Left lung (tissue), 10 donors: ENCODE results near the gene P2RX2. TPM values are rescaled to one million over a fixed set of nuclear protein-coding genes. Genes with fewer than 3 reads are reported as not detected.

Experiments
- ATAC-seq: fragments of 200-7000 bp; cut with Tn5 transposase; one replicate; pipeline ENCODE4 v1.9.1; 2020; ENCODE audit warnings: moderate library complexity
- DNase-seq, 4 donors: peaks; one replicate each; pipeline ENCODE4 v3.0.0-alpha.2; 2013 to 2020
- H3K27ac ChIP-seq, 2 donors: fragments of 200-600 bp; sonication (generic) in 1 of 2; one replicate each; pipeline versions ENCODE4 v1.5.0 to v1.8.0; 2020 to 2021
- H3K27me3 ChIP-seq, 2 donors: fragments of 200-600 bp; sonication (generic) in 1 of 2; one replicate each; pipeline versions ENCODE4 v1.5.0 to v1.8.0; 2020 to 2021
- H3K36me3 ChIP-seq, 2 donors: fragments of 200-600 bp; sonication (generic) in 1 of 2; one replicate each; pipeline versions ENCODE4 v1.5.0 to v1.8.0; 2020 to 2021
- H3K4me1 ChIP-seq, 2 donors: fragments of 200-600 bp; one replicate each; pipeline ENCODE4 v1.8.0; 2021
- H3K4me3 ChIP-seq, 2 donors: fragments of 200-600 bp; sonication (generic) in 1 of 2; one replicate each; pipeline versions ENCODE4 v1.5.0 to v1.8.0; 2020 to 2021; ENCODE audit warnings: mild to moderate bottlenecking in 1 of 2
- H3K9me3 ChIP-seq, 2 donors: fragments of 200-600 bp; sonication (generic) in 1 of 2; one replicate each; pipeline versions ENCODE4 v1.5.0 to v1.8.0; 2020 to 2021
- intact Hi-C, 2 donors: fragments of 100-400 bp; cut with DNase I; formaldehyde crosslinking; loops; one replicate each; pipeline versions ENCODE4 v1.11.2 to v1.14.2; 2022
- microRNA-seq, 2 donors: library from miRNA; unstranded; fragments of <30 nt; microRNA quantifications; one replicate each; pipeline ENCODE4, GENCODE V29; 2019
- polyA plus RNA-seq, 6 donors: library from polyadenylated mRNA; unstranded; fragments of 120-200 nt; gene quantifications; one replicate each; pipeline ENCODE4 v1.2.1, GENCODE V29; 2013; ENCODE audit not compliant: insufficient read length in 6 of 6
- total RNA-seq, 2 donors: library from RNA; stranded (reverse); fragmentation: NEBNext Ultra II Directional; extraction: Animal tissue kit (Norgen Biotek cat#: 25700); gene quantifications; one replicate each; pipeline ENCODE4 v1.2.1, GENCODE V29; 2021
- TF ChIP-seq, protein P1 (sequence below), 2 donors: fragments of 200-600 bp; sonication (generic) in 1 of 2; IDR thresholded peaks; one replicate each; pipeline versions ENCODE4 v1.5.0 to v1.8.0; 2021; ENCODE audit warnings: antibody characterized with exemption in 2 of 2
- donor health status: DM: no; HTN: yes; CAD: no.
- donor health status: DM: no; HTN: no; CAD: no.

P2RX2 gene
- total and polyA plus RNA-seq, 8 donors: 4.2 to 10.9 (median 5.3) TPM; not detected in 2

DNA sequence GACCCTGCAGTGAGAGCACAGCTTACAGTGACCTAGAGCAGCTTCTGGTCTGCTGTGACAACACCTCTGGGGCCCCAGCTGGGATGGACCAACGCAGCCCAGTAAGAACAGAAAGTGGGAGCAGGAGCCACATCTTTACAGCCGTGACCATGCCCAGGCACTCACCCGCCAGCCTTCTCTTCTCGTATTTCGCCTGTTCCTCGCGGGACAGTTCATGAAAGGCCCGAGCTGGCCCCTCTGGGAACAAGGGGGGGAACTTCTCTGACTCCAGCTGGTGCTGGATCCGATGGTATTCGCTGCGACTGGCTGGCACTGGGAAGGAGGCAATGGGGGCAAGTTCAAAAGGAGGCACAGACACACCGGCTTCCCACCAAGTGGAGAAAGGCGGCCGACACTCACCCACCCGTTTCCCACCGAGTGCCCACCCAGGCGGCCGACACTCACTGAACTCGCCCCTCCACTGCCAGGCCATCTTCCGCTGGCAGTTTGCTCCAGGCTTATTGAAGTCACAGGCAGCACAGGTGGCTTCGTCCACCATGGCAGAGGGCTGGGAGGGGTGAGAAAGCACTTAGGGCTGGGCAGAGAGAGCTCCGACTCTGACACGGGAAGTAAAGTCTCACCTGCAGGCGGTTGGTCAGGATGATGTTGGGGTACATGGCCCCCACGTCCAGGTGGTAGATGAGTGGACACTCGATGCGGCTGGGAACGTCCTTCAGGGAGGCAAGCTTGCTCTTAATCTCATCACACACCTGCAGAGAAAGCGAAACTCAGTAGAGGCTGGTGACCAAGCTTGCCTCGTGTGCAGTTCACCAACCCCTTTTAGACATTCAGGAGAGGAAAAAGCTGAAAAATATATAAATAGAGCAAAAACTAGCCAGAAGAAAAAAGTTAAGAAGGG lies 49.9 kb downstream of the P2RX2 start:
- TF ChIP-seq, protein P1, sequence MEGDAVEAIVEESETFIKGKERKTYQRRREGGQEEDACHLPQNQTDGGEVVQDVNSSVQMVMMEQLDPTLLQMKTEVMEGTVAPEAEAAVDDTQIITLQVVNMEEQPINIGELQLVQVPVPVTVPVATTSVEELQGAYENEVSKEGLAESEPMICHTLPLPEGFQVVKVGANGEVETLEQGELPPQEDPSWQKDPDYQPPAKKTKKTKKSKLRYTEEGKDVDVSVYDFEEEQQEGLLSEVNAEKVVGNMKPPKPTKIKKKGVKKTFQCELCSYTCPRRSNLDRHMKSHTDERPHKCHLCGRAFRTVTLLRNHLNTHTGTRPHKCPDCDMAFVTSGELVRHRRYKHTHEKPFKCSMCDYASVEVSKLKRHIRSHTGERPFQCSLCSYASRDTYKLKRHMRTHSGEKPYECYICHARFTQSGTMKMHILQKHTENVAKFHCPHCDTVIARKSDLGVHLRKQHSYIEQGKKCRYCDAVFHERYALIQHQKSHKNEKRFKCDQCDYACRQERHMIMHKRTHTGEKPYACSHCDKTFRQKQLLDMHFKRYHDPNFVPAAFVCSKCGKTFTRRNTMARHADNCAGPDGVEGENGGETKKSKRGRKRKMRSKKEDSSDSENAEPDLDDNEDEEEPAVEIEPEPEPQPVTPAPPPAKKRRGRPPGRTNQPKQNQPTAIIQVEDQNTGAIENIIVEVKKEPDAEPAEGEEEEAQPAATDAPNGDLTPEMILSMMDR (IDR thresholded peaks at IDR 0.05): no peak
- Histone ChIP-seq H3K4me3 (no peak overlapping the region), H3K27me3 (no peaks in the 10 kb centered on the region), H3K27ac (no peak overlapping the region), H3K36me3 (peaks cover 0 to 96% of the 10 kb centered on the region in 2 donors), H3K9me3 (no peaks in the 10 kb centered on the region), H3K4me1 (peaks cover 0 to 6% of the 10 kb centered on the region in 2 donors)
- no peak for ATAC-seq
- DNase-seq: no peak
- intact Hi-C loops: no loop called here

DNA sequence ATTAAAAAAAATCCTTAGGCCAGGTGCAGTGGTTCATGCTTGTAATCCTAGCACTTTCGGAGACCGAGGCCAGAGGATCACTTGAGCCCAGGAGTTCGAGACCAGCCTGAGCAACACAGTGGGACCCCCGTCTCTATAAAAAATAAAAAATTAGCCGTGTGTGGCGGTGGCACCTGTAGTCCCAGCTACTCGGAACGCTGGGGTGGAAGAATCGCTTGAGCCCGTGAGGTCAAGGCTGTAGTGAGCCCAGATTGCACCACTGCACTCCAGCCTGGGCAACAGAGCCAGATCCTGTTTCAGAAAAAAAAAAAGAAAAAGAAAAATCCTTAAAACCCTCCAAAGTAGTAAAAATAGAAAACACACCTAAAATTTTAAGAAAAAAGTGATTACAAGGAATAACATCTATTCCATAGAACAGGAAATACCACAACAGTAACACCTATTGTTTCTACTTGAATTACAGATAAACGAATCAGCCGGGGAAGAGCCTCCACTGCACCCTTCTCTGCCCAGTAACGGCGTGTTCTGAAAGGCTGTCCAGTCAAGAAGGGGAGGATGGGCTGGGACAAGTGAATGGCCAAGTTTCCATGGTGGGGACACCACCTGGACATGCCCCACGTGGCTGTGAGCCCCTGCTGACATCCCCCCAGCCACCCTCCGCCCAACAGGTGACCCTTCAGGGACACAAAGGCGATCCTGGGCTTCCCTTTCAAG lies 50.7 kb downstream of the P2RX2 start:
- peaks cover 0 to 3% of the 10 kb centered on the region in 2 donors for H3K4me1 ChIP-seq
- H3K27ac ChIP-seq: no peak overlapping the region
- no peaks in the 10 kb centered on the region for H3K9me3 ChIP-seq
- H3K36me3 ChIP-seq: peaks cover 0 to 96% of the 10 kb centered on the region in 2 donors
- H3K4me3 ChIP-seq: no peak overlapping the region
- DNase-seq: no peak
- H3K27me3 ChIP-seq: no peaks in the 10 kb centered on the region
- ATAC-seq: no peak
- TF ChIP-seq, protein P1 (IDR thresholded peaks at IDR 0.05): no peak
- intact Hi-C loops: no loop called here

Small RNA genes lying within 50 kb of the gene (microRNA-seq; reads per million reads assigned to microRNA genes)
- 0.50 to 0.68 reads per million in 2 donors for gene MIR6763

Other genes with a start within 250 kb of the P2RX2 start
- 10 to 100 TPM; 44.7 to 49.4 TPM for gene FBRSL1, start 128.6 kb upstream of the P2RX2 start, total RNA-seq
- gene FBRSL1, start 128.6 kb upstream of the P2RX2 start, polyA plus RNA-seq: 100 to 1,000 TPM in 2 of 6 donors, 10 to 100 TPM in 4; 58.7 to 113 (median 91.9) TPM
- 1 to 10 TPM in 1 of 2 donors, under 1 TPM in 1; 0.84 to 1.6 TPM for gene LRCOL1, start 8.2 kb upstream of the P2RX2 start, total RNA-seq
- 1 to 10 TPM in 5 of 6 donors, under 1 TPM in 1; 0.63 to 2.2 (median 1.4) TPM for gene LRCOL1, start 8.2 kb upstream of the P2RX2 start, polyA plus RNA-seq
- gene POLE, start 68.6 kb downstream of the P2RX2 start, total RNA-seq: 10 to 100 TPM; 29.2 to 32.7 TPM
- gene POLE, start 68.6 kb downstream of the P2RX2 start, polyA plus RNA-seq: 10 to 100 TPM; 45.2 to 60.5 (median 56.8) TPM
- 10 to 100 TPM; 16.6 to 21.7 TPM for gene PXMP2, start 68.8 kb downstream of the P2RX2 start, total RNA-seq
- gene PXMP2, start 68.8 kb downstream of the P2RX2 start, polyA plus RNA-seq: 10 to 100 TPM; 36.5 to 57.1 (median 47.3) TPM
- 10 to 100 TPM; 24.7 to 37.4 TPM for gene PGAM5, start 92.1 kb downstream of the P2RX2 start, total RNA-seq
- gene PGAM5, start 92.1 kb downstream of the P2RX2 start, polyA plus RNA-seq: 10 to 100 TPM; 13.6 to 19.5 (median 16.3) TPM
- 10 to 100 TPM; 59.3 to 84.9 TPM for gene ANKLE2, start 143.1 kb downstream of the P2RX2 start, total RNA-seq
- gene ANKLE2, start 143.1 kb downstream of the P2RX2 start, polyA plus RNA-seq: 10 to 100 TPM; 70.9 to 83.9 (median 78.1) TPM
- gene GOLGA3, start 210.1 kb downstream of the P2RX2 start, total RNA-seq: 10 to 100 TPM; 81.0 to 82.6 TPM
- gene GOLGA3, start 210.1 kb downstream of the P2RX2 start, polyA plus RNA-seq: 10 to 100 TPM; 40.6 to 54.6 (median 42.3) TPM